Choroid plexus epithelial cell (primary cell): ENCODE data around the gene ARHGEF40.

Experiments used
- DNase-seq: peaks from one replicate; pipeline ENCODE4 v3.0.0-alpha.2; 2010; ENCODE audit warnings: low read depth
- H3K4me3 ChIP-seq: 2 replicates; pipeline ENCODE4 v1.5.1; 2011; ENCODE audit warnings: low read depth, mild to moderate bottlenecking, control low read depth, low read length, moderate library complexity
- TF ChIP-seq, protein P1 (sequence below): conservative IDR thresholded peaks from 2 replicates; pipeline ENCODE4 v1.5.1; 2011; ENCODE audit warnings: low read depth, mild to moderate bottlenecking, control low read depth, inconsistent platforms, low read length, moderate library complexity

ARHGEF40 gene

DNA sequence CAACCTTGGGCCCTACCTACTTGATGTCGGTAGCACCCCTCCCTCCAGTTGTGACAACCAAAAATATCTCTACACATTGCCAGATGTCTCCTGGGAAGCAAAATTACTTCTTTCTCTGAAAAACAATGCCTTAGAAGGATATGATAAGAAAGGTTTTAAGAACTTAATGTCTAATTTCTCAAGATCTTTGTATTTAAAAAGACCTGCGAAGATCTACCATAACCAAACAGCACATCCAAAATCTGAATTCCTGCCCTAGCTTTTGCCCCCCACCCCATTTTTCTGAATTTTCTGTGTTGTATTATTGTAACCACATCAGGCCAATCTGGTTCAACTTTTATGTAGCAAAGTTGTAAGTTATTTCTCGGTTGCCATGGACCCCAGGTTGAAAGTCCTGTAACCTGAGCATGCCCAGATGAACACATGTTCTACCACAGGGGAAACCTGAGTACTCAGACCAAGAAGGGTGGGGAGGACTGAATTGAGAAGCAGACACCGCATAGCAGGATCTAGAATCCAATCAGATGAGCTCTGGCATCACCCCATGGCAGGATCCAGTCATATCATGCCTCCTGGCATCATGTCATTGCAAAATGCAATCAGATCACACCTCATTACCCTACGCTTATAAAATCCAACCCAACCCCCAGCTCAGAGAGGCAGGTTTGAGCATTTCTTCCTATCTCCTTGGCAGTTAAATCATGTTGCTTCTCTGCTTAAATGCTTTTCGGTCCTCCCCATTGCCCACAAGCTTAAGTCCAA lies 39.5 kb downstream of the ARHGEF40 start:
- no peak for DNase-seq
- TF ChIP-seq, protein P1, sequence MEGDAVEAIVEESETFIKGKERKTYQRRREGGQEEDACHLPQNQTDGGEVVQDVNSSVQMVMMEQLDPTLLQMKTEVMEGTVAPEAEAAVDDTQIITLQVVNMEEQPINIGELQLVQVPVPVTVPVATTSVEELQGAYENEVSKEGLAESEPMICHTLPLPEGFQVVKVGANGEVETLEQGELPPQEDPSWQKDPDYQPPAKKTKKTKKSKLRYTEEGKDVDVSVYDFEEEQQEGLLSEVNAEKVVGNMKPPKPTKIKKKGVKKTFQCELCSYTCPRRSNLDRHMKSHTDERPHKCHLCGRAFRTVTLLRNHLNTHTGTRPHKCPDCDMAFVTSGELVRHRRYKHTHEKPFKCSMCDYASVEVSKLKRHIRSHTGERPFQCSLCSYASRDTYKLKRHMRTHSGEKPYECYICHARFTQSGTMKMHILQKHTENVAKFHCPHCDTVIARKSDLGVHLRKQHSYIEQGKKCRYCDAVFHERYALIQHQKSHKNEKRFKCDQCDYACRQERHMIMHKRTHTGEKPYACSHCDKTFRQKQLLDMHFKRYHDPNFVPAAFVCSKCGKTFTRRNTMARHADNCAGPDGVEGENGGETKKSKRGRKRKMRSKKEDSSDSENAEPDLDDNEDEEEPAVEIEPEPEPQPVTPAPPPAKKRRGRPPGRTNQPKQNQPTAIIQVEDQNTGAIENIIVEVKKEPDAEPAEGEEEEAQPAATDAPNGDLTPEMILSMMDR = no peak
- no peak overlapping the region for H3K4me3 ChIP-seq

DNA sequence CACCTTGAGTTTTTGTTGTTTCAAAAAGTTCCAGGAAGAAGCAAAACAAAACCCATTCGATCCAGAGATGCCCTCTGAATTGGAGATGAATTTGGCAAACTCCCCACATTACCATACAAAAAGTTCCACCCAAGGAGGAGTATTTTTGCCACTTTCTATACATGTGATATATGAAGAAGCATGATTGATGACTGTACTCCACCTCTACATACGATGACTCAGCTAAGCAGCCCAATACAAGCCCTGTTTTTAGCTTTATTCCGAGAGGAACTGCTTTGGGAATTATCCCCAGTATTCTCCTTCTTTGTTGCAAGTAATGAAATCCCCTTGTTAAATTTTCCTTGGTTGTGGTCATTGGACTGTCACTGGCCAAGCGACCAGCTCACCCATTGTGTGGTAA lies 42.2 kb downstream of the ARHGEF40 start:
- H3K4me3 ChIP-seq = no peak overlapping the region
- TF ChIP-seq, protein P1 = no peak
- no peak for DNase-seq

DNA sequence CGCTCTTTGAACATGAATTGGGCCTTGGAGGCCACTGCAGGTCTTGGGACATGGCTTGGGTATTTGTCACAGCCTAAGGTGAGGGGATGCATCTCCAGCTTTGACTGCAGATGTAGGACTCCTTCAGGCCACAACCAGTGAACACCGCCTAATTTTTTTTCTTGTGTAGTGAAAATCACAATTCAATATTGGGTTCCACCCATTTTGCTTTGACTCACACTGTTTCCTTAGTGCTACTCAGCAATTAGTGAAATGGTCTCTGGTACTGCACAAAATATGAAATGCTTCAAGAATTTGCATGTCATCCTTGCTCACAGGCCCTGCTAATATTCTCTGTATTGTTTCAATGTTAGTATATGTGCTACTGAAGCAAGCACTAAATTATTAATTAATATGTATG lies 43.3 kb downstream of the ARHGEF40 start:
- TF ChIP-seq, protein P1 = no peak
- H3K4me3 ChIP-seq = no peak overlapping the region
- DNase-seq = no peak

DNA sequence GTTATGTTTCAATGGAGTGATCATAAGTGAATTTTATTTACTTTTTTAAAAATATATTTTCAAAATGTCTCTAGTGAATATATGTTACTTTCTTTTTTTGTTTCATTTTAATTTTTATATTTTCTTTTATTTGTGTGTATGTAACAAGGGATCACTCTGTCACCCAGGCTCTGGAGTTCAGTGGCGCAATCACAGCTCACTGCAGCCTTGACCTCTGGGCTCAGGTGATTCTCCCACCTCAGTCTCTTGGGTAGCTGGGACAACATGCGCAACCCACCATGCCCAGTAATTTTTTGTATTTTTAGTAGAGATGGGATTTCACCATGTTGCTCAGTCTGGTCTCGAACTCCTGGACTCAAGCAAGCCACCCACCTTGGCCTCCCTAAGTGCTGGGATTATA lies 48.8 kb downstream of the ARHGEF40 start:
- DNase-seq = no peak
- TF ChIP-seq, protein P1 = no peak

DNA sequence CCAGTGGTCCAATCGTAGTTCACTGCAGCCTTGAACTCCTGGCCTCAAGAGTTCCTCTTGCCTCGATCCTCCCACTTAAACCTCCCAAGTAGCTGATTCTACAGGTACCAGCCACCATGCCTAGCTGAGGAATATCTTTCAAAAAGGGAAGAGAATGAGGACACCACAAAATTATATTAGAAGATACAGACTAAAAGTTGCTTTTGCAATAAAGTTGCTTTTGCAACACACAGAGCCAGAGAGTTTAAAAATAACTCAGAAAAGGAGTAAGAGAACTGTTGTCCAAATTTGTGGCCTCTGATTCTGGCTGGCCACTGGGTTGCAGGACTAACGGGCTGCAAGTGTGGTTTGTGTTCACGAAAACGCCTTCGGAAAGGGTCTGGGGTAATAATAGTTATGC lies 50.6 kb downstream of the ARHGEF40 start:
- no peak for DNase-seq
- H3K4me3 ChIP-seq = no peak overlapping the region
- TF ChIP-seq, protein P1 = no peak

More for the DNA sequence above, 48.8 kb downstream of the ARHGEF40 start:
- no peak overlapping the region for H3K4me3 ChIP-seq

DNA sequence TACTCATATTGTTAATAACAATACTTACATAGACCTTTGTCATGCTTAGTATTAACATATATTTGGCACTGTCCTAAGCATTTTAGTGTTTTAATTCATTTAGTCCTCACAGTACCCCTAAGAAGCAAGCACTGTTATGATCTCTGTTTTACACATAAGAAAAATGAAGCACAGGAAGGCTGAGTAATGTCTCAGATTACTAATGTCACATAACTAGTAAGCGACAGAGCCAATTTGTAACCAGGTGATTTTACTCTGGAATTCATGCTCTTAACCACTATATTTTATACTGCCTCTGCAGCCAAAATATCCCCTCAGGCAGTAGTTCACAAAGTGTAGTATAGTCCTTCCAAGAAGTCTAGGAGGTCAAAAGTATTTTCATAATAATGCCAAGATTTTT lies 51.0 kb downstream of the ARHGEF40 start:
- no peak for DNase-seq
- TF ChIP-seq, protein P1 = no peak
- H3K4me3 ChIP-seq = no peak overlapping the region

DNA sequence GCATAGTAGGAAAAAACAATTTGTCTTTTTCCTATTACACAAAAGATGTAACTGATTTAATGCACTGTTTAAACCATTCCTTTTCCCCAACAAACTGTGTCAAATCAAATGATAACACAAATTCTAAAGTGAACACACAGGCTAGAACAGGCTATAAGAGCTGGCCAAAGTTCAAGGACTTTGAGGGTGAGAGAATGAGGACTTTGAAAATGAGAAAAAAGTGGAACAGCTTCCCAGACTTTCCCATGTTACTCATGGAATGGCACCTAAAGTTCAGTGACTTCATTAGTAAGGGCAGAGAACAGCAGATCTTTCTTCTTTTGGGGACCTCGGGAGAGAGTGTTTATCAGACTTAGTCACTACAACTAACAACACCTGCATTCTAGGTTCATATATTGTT lies 53.3 kb downstream of the ARHGEF40 start:
- TF ChIP-seq, protein P1 = no peak
- DNase-seq = no peak
- H3K4me3 ChIP-seq = no peak overlapping the region
